Measurements from ENCODE around the gene SLC6A19. TPM values are rescaled to one million over a fixed set of nuclear protein-coding genes. Genes with fewer than 3 reads are reported as not detected.

Gene SLC6A19
- total RNA-seq, 1 experiment from 2014 or later, result not detected

GRCh38 chr5:1179383-1179715 lies 22.0 kb upstream of the SLC6A19 start:
- DNase-seq (ENCODE audit: low read depth), result no peak

- DNase-seq (ENCODE audit: low read depth), result no peak
Observed at GRCh38 chr5:1180096-1180495, 21.3 kb upstream of the SLC6A19 start.

- DNase-seq (ENCODE audit: low read depth), result no peak
Observed at GRCh38 chr5:1180841-1181271, 20.5 kb upstream of the SLC6A19 start.

GRCh38 chr5:1181451-1182359 lies 19.7 kb upstream of the SLC6A19 start:
- DNase-seq (ENCODE audit: low read depth), result no peak

GRCh38 chr5:1182360-1182632 lies 19.1 kb upstream of the SLC6A19 start:
- DNase-seq (ENCODE audit: low read depth), result no peak

GRCh38 chr5:1182633-1183423 lies 18.6 kb upstream of the SLC6A19 start:
- DNase-seq (ENCODE audit: low read depth), result no peak

GRCh38 chr5:1183424-1184162 lies 17.8 kb upstream of the SLC6A19 start:
- no peak for DNase-seq (ENCODE audit: low read depth)

GRCh38 chr5:1184163-1184470 lies 17.3 kb upstream of the SLC6A19 start:
- no peak for DNase-seq (ENCODE audit: low read depth)

GRCh38 chr5:1184481-1184880 lies 16.9 kb upstream of the SLC6A19 start:
- no peak for DNase-seq (ENCODE audit: low read depth)

- no peak for DNase-seq (ENCODE audit: low read depth)
Observed at GRCh38 chr5:1185038-1185627, 16.3 kb upstream of the SLC6A19 start.

GRCh38 chr5:1185629-1186350 lies 15.6 kb upstream of the SLC6A19 start:
- DNase-seq (ENCODE audit: low read depth), result no peak

- no peak for DNase-seq (ENCODE audit: low read depth)
Observed at GRCh38 chr5:1186351-1187233, 14.8 kb upstream of the SLC6A19 start.

GRCh38 chr5:1187234-1187949 lies 14.0 kb upstream of the SLC6A19 start:
- no peak for DNase-seq (ENCODE audit: low read depth)

- no peak for DNase-seq (ENCODE audit: low read depth)
Observed at GRCh38 chr5:1187950-1188334, 13.5 kb upstream of the SLC6A19 start.

- no peak for DNase-seq (ENCODE audit: low read depth)
Observed at GRCh38 chr5:1188464-1188863, 12.9 kb upstream of the SLC6A19 start.

GRCh38 chr5:1189269-1189668 lies 12.1 kb upstream of the SLC6A19 start:
- no peak for DNase-seq (ENCODE audit: low read depth)

GRCh38 chr5:1190278-1190677 lies 11.1 kb upstream of the SLC6A19 start:
- no peak for DNase-seq (ENCODE audit: low read depth)

- no peak for DNase-seq (ENCODE audit: low read depth)
Observed at GRCh38 chr5:1190837-1191239, 10.6 kb upstream of the SLC6A19 start.

- no peak for DNase-seq (ENCODE audit: low read depth)
Observed at GRCh38 chr5:1192971-1193590, 8.3 kb upstream of the SLC6A19 start.

All from HT1080 (cell line).